Stimulated activated CD4-positive, alpha-beta T cell treated with anti-CD3 and anti-CD28 coated beads, Interleukin-12 subunit alpha, Interleukin-12 subunit beta, amount 100 ng/mL, for 24 hours (primary cell): ENCODE data around the gene BACH2.
A peak's percentile ranks its signal among the peaks of the same experiment; 100 is the strongest.
"Not testable (repeated sequence)": the region's sequence is repeated elsewhere in the genome, so short reads cannot be mapped to it uniquely, and the experiment has no call there.

Source experiments
- DNase-seq, 2 experiments: peaks; one replicate each; pipeline ENCODE4 v3.0.0-alpha.2; 2020; ENCODE audit warnings: low read depth in 2 of 2

The BACH2 gene

DNA sequence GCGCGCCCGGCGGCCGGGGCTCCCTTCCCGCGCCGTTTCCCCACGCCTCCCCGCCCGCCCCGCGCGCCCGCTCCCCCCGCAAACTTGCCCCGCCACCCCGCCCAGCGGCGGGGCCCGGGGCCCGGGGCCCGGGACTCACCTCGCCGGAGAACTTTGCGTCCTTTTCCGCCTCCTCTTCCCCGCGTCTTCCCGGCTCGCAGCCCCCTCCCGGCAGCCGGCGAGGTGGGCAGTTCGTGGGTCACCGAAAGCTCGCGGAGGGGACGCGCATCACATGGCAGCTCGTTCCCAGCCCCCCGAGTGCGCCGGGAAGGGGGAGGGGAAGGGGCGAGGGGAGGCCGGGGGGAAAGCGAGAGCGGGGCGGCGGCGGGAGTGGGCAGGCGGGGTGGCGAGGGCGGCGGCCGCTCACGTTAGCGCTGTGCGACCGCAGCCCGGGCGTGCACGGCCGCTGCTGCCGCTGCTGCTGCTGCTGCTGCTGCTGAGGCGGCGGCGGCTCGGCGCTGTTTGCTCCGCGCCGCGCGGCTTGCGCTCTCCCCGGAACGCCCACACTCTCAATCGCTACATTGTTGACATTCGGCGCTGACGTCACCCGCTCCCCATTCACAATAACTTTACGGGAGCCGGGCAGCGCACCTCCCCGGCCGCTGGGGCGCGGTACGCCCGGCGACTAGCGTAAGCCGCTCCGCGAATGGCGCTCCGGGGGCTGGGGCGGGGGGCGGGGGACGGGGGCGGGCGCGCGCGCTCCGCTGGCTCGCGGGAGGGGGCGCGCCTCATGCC, at the start of gene BACH2:
Gene BACH2 (minus strand): TSS at position 503 of the 774 bp plus-strand sequence. CDS start 287,999 bp downstream, outside the sequence.
- peak; percentile 88 to 96 for DNase-seq

DNA sequence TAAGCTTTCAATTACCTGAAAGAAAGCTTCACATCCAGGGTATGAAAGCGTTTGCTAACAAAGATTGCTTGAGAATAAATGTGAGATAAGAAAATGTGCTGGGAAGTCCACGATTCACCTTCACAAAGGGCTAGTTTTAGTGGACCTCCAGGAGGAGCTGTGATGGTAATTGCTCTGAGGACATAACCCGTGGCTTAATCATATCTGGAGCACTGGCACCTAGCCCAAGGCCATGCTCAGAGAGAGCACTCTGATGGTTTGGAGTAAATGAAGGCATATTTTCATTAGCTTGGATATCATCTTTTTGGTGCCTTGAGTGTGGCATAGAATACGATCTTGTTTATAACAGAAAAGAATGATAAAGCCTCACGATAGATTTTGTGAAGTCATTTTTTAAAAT, 46.9 kb upstream of the BACH2 start:
- no peak for DNase-seq

DNA sequence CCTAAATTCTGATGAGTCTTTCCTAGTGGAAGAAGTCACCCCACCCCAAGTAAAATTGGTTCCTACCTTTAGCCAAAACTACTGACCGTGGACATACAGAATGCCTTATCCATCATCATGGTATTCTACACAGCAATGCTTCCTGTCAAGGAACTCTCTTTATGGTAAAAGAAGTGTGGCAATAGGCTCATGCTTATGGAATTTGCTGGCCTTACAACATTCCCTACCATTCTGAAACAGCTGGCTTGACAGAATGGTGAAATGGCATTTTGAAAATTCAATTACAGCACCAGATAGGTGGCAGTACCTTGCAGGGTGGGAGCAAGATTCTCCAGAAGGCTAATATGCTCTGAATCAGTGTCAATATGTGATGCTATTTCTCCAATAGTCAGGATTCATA, 41.8 kb upstream of the BACH2 start:
- no peak for DNase-seq

DNA sequence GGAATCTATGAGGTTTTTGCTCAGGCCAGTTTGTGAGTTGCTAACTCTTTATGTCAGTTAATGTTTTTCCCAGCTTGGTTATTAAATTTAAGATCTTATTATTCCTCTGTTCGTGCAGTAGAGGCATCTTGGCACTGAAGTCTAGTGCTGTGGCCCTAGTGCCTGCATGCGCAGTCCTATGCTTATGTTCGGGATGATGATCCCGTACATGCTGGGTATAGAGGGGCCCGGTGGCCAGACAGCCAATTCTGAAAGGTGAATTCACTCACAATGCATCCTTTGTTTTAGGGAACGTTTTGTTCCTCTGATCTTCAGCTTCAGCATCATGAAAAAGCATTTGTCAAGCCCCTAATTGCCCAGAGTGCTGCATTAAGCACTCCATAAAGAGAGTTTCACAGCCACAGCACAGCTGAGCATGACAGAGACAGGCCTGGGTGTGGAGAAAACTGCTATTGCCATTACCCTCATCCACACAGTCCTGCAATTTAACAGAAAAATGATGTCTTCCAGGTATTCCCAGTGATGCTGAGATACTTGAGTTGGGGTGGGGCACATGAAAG, 39.8 kb upstream of the BACH2 start:
- no peak for DNase-seq

DNA sequence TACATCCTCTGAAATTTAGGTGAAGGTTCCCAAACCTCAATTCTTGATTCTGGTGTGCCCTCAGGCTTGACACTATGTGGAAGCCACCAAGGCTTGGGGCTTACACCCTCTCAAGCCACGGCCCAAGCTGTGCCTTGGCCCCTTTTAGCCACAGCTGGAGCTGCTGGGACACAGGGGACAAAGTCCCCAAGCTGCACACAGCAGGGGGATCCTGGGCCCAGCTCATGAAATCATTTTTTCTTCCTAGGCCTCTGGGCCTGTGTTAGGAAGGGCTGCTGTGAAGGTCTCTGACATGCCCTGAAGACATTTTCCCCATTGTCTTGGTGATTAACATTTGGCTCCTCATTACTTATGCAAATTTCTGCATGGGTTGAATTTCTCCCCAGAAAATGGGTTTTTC, 37.3 kb upstream of the BACH2 start:
- DNase-seq: no peak

DNA sequence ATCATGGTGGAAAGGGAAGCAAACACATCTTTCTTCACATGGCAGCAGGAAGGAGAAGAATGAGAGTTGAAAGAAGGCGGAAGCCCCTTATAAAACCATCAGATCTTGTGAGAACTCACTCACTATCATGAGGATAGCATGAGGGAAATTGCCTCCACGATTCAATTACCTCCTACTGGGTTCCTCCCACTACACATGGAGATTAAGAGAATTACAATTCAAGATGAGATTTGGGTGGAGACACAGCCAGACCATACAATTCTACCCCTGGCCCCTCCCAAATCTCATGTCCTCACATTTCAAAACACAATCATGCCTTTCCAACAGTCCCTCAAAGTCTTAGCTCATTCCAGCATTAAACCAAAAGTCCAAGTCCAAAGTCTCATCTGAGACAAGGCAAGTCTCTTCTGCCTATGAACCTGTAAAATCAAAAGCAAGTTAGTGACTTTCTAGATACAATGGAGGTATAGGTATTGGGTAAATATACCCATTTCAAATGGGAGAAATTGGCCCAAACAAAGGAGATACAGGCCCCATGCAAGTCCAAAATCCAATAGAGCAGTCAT, 36.4 kb upstream of the BACH2 start:
- not testable (repeated sequence) for DNase-seq

DNA sequence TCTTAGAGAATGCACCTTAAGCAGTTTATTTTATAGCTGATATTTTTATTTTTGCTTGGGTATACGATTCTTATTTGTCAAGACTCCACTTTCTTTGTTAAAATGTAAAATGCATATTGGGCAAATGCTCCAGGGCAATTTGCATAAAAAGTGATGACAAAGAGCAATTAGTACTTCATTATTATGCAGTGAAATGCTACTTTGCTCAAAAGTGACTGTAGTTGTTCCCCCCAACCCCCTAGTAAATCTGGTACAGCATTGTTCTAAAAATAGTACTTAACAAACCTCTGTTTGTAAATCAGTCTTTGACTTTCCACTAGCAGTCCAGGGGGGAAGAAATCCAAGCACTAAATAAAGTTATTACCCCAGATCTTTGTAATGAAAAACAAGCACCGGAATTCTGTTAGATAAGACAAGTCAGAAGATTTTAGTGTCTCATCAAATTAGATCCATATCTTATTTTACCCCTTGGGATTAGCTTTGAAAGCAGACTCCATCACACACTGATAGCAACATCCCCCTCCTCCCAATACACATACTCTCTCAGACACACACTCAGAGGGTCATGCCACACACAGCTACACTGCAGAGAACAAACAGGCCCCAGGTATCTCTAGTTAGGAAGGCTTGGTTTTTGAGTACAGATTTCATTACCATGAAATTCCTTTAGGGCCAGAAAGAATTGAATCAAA, 32.9 kb upstream of the BACH2 start:
- DNase-seq: no peak

DNA sequence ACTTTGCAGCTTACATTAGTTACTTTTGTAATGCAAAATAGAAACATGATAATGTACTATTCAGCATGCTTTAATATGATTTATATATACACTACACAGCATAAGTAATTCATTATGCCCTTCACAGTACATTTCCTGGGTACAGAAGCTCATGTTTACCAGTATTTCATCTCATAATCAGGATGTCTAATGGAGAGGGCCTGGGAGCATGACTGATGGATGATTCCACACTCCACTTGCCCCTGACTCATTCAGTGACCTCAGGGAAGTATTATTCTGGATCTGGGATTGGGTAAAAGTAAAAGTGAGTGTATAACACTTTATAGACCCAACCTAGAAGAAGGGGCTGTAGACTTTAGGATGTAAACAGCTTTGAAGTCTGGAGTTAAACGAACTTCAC, 31.4 kb upstream of the BACH2 start:
- DNase-seq: no peak

DNA sequence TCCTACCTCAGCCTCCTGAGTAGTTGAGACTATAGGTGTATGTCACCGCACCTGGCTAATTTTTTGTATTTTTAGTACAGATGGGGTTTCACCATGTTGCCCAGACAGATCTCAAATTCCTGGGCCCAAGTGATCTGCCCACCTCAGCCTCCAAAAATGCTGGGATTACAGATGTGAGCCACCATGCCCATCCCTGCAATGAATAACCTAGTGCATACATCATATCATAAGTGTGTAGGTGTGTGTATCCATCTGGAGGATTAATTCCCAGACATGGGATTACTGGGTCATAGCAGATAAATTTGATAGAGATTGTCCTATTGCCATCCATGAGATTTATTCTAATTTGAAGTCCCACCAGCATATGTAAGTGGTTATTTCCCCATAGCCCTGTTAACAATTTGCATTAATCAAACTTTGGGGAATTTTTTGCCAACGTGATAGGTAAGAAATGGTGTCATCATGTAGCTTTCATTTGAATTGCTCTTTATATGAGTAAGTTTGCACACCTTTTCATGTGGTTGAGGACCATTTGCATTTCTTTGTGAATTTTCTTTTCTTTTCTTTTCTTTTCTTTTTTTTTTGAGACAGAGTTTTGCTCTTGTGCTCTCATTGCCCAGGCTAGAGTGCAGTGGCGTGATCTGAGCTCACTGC, 29.9 kb upstream of the BACH2 start:
- DNase-seq: no peak

DNA sequence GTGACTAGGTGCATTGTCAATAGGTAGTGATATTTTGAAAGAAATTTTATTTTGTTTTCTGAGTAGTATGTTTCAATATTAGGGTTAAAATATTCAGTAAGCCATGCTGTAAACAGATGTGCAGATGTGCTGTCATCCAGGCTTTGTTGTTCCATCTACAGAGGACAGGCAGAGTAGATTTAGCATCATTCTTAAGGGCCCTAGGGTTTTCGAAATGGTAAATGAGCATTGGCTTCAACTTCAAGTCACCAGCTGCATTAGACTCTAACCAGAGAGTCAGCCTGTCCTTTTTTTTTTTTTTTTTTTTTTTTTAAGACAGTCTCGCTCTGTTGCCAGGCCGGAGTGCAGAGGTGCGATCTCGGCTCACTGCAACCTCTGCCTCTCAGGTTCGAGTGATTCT, 27.1 kb upstream of the BACH2 start:
- DNase-seq: no peak

DNA sequence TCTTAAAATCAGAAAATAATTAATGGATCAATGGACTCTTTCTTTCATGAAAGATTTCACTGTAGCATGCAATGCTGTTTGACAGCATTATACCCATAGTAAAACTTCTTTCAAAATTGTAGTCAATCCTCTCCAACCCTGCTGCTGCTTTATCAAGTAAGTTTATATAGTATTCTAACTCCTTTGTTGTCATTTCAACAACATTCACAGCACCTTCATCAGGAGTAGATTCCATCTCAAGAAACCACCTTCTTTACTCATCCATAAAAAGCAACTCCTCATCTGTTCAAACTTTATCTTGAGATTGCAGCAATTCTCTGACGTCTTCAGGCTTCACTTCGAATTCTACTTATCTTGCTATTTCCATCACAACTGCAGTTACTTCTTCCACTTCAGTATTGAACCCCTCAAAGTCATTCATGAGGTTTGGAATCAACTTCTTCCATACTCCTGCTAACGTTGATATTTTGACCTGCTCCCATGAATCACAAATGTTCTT, 26.4 kb upstream of the BACH2 start:
- no peak for DNase-seq

DNA sequence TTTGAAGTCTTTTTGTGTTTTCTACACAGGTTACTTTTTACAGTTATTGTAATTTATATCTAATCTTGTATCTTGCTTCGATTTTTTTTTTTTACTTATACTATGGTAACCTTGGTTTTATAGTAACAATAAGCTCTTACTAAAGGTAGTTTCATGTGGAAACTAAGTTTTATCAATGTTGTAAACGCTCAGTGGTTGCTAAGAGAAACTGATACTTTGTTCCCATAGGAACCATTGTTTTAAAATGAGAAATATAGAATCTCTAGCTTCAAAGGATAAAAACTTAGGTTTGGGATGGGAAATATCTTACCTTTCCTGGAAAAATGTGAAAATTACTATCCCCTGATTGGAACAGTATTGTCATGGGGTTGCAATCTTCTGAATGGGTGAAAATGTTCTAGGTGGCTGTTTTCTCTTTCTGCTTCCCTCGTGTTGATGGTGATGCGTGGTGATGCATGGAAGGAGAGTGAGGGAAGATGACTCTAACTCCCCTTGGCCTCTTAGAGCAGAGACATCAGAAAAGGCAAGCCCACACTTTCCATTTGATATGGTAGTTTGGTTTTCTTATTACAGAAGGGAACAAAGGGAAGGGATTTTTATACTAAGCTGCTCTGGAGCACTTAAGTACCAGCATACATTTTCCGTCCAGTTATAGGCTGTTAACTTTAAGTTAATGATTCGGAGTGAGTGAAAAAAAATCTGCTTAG, 23.5 kb upstream of the BACH2 start:
- DNase-seq: no peak

DNA sequence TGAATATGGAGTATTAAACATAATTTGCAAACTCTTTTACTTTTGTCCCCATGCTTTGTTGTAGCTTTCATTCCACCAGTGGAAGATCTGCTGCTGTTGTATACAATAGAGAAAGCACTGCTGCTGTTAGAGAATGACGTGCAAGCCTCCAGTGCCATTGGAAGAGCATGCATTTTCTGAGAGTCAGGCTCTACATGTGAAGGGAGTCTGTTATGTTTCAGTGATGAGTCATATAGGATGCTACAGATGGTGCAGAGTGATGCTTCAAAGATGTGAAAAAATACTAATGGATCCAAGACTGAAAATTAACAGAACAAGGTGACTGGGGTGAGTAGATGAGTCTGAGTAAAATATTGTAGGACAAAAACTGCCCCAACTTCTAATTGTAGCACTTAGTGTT, 22.4 kb upstream of the BACH2 start:
- DNase-seq: no peak

DNA sequence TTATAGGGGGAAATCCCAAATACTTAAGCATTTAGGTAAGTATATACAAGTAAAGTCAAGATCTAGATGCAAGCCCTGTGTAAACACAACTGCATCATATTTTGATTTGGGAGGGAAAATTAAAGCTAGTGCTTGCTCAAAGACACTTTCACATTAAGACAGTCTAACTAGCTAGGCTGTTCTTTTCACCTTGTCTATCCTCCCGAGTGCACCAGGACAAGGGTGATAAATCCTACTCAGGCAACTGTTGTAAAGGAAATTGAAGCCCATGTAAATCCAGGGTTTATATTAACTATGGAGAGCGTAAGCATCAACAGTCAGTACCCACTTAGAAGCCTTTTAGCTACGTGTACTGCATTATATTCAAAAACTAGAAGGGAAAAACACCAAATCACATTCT, 19.3 kb upstream of the BACH2 start:
- DNase-seq: no peak

DNA sequence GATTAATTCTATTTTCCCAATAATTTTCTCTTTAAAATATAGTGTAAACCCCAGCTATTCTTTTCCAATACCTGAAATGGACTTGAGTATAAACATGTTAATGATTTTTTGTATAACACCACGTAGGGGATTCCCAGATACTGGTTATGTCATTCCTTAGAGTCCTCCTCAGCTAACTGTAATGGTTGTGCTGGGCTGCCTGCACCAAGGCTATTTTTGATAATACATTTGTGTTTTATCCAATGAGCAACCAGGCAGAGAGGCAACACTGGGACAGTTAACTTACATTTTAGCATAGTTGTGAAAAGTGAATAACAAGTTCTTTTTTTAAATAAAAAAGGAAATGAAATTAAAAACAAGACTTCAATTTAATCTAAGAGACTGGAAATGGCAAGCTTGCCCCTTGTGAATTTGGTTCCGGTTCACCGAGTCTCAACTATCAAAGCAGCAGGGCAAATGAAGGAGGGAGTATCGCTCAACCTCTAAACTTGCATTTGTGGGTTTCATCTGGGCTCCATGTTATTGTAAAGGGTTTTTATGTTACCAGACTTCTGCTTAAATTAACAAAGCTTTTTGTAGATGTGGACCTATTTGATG, 18.8 kb upstream of the BACH2 start:
- no peak for DNase-seq

DNA sequence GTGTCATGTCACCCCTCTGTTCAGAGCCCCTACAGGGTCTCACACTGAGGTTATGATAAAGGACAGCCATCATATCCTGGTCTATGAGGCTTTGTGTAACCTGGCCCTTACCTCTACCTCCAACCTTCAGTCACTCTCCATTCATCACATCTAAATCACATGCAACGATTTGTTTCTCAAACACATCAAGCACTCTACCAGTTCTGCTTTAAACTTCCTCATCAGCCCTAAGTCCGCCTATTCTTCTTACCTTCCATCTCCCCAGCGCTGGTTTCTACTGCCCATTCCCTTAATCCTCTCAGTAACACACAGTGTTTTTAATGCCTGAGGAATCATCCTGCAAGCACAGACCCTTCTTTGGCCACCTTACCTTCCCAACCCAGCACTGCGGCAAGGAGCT, 17.9 kb upstream of the BACH2 start:
- no peak for DNase-seq

DNA sequence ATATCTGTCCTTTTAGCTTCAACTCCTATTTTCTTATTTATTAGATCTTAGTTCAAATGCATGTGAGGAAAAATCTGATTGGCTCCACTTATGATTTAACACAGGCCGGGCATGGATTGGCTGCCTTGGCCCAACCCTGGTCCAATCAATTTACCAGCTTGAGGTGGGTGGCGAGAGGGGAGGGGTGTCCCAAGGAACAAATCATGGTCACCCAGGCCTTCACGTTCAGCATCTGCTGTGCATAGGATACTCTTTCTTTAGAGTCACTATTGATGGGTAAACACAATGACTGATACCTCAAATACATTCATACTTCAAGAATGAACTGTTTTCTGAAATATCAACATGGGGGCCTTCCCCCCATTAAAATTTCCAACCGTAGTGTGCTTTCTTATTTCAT, 14.9 kb upstream of the BACH2 start:
- DNase-seq: no peak

DNA sequence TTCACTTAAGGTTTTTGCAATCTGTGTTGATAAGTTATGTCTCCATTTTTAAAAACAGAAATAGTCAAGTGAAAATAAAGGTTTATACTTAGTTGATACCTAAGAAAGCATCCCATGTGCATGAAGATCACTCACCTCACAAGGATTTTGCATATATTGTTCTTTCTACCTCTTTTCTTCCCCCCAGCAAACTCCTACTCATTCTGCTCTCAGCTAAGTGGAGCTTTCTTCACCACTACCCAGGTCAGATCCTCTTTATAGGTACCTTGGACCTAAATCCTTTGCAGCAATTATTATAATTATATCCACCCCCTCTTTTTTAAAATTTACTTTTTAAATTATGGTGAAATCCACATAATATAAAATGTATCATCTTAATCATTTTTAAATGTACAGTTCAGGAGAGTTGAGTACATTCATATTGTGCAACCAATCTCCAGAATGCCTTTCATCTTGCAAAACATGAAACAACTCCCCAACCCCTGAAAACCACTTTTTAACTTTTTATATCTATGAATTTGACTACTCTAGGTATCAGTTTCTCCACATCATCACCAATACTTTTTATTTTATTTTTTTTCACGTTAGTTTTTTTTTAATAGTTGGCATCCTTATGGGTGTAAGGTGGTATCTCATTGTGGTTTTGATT, 9.3 kb upstream of the BACH2 start:
- DNase-seq: no peak

DNA sequence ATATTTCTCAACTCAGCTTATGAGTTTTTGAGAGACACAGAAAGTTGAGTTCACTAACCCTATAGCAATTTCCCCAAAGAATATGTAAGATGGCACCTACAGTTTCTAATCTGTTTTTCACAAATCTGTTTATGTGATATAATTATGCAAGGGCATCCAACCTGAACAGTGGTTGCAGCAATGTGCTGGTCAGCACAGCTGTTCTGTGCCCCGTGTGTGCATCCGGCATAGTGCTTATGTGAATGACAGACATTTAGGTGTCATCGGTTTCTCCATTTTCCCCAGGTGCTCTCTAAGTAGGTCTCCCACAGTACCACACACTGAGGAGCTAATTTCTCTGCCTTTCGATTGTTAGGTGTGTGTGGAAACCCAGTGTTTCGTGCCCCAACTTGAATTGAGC, 7.7 kb upstream of the BACH2 start:
- DNase-seq: no peak

DNA sequence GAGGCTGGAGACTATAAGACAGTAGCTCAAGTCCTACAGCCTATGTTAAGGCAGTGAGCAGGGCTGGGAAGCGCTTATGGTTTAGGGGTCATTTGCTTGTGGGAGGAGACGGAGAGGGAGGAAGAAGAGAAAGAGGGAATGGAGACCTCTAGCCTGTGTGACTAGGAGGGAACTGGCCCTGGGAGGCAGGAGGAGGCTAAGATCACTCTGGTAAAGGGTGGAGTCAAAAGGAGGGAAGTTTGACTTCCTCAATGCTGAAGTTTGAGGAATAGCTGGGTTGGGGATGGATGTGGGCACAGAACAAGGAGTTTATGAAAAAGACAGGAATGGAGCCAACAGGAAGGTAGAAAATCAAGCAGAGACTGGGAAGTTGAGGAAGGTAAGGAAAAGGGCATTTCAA, 6.4 kb upstream of the BACH2 start:
- no peak for DNase-seq

DNA sequence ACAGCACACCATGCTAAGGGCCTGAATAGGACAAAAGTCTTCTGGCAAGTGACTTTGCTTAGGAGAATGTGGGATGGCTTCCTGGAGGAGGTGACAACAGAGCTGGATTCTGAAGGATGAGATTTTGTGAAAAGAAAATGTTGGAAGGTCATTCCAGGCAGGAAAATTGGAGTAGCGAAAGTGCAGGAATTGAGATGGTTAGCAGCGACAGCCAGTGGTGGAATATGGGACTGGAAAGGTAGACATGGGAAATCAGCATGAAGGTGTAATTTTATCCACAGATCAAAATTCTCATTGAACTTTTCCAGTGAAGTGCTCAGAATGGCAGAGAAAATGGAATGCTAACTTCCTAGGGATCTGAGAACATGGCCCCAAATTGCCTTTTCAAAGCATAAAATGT, 5.7 kb upstream of the BACH2 start:
- no peak for DNase-seq
